HCT116 (cell line): ENCODE measurements around the gene TRAPPC14.

Source experiments
- EZH2 ChIP-seq: fragments of 200-600 bp; sonication (generic); IDR thresholded peaks from 2 replicates; pipeline ENCODE4 v1.6.1; 2017; ENCODE audit warnings: antibody characterized with exemption, mixed run types
- RAD21 ChIP-seq: IDR thresholded peaks from 2 replicates; pipeline ENCODE4 v1.6.1; 2012; ENCODE audit warnings: low read depth, mild to moderate bottlenecking
- TCF7L2 ChIP-seq: IDR thresholded peaks from 2 replicates; pipeline ENCODE4 v1.7.0; 2011; ENCODE audit warnings: borderline replicate concordance, inconsistent platforms; ENCODE audit not compliant: insufficient read depth, insufficient read length; ENCODE audit errors: extremely low read depth
- TF ChIP-seq, protein P1 (sequence below): IDR thresholded peaks from 2 replicates; pipeline ENCODE4 v1.6.1; 2012; ENCODE audit warnings: low read depth
- TF ChIP-seq, protein P2 (sequence below): IDR thresholded peaks from 2 replicates; pipeline ENCODE4 v1.6.1; 2012
- TF ChIP-seq, protein P3 (sequence below), 3 experiments: fragments of 200-600 bp in 1 of 3; sonication (generic) in 1 of 3; IDR thresholded peaks in 2 of 3; conservative IDR thresholded peaks in 1 of 3; 2 replicates each; pipeline ENCODE4 v1.5.1; 2012 to 2017; ENCODE audit warnings: low read depth in 2 of 3, low read length in 2 of 3, antibody characterized with exemption in 1 of 3, borderline replicate concordance in 1 of 3, control low read depth in 1 of 3, mild to moderate bottlenecking in 1 of 3, mixed read lengths in 1 of 3, mixed run types in 1 of 3, moderate library complexity in 1 of 3; ENCODE audit not compliant: insufficient read depth in 1 of 3

DNA sequence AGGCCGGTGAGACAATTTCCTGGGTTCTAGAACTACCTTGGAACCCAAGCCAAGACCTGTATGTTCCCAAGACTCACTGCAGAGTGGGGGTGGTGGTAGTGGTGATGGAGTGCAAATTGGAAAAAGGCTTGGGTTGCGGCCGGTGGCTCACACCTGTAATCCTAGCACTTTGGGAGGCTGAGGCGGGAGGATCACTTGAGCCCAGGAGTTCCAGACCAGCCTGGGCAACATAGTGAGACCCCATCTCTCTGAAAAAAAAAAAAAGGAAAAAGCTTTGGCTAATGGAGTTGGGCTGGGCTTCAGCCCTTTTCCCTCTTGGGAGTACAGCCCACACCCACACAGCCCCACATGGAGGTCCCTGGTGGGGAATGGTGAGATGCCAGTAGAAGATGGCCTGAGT lies 53.0 kb downstream of the TRAPPC14 start:
- no peak for TF ChIP-seq RAD21
- TF ChIP-seq, protein P1, sequence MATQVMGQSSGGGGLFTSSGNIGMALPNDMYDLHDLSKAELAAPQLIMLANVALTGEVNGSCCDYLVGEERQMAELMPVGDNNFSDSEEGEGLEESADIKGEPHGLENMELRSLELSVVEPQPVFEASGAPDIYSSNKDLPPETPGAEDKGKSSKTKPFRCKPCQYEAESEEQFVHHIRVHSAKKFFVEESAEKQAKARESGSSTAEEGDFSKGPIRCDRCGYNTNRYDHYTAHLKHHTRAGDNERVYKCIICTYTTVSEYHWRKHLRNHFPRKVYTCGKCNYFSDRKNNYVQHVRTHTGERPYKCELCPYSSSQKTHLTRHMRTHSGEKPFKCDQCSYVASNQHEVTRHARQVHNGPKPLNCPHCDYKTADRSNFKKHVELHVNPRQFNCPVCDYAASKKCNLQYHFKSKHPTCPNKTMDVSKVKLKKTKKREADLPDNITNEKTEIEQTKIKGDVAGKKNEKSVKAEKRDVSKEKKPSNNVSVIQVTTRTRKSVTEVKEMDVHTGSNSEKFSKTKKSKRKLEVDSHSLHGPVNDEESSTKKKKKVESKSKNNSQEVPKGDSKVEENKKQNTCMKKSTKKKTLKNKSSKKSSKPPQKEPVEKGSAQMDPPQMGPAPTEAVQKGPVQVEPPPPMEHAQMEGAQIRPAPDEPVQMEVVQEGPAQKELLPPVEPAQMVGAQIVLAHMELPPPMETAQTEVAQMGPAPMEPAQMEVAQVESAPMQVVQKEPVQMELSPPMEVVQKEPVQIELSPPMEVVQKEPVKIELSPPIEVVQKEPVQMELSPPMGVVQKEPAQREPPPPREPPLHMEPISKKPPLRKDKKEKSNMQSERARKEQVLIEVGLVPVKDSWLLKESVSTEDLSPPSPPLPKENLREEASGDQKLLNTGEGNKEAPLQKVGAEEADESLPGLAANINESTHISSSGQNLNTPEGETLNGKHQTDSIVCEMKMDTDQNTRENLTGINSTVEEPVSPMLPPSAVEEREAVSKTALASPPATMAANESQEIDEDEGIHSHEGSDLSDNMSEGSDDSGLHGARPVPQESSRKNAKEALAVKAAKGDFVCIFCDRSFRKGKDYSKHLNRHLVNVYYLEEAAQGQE = no peak
- TF ChIP-seq EZH2 = no peak
- TF ChIP-seq, protein P2, sequence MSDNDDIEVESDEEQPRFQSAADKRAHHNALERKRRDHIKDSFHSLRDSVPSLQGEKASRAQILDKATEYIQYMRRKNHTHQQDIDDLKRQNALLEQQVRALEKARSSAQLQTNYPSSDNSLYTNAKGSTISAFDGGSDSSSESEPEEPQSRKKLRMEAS = no peak
- TF ChIP-seq, protein P3, sequence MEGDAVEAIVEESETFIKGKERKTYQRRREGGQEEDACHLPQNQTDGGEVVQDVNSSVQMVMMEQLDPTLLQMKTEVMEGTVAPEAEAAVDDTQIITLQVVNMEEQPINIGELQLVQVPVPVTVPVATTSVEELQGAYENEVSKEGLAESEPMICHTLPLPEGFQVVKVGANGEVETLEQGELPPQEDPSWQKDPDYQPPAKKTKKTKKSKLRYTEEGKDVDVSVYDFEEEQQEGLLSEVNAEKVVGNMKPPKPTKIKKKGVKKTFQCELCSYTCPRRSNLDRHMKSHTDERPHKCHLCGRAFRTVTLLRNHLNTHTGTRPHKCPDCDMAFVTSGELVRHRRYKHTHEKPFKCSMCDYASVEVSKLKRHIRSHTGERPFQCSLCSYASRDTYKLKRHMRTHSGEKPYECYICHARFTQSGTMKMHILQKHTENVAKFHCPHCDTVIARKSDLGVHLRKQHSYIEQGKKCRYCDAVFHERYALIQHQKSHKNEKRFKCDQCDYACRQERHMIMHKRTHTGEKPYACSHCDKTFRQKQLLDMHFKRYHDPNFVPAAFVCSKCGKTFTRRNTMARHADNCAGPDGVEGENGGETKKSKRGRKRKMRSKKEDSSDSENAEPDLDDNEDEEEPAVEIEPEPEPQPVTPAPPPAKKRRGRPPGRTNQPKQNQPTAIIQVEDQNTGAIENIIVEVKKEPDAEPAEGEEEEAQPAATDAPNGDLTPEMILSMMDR (IDR thresholded peaks at IDR 0.05 in 2 of 3, conservative IDR thresholded peaks at IDR 0.05 in 1 of 3; ENCODE audit: borderline replicate concordance in 1 of 3, insufficient read depth in 1 of 3, low read depth in 2 of 3, low read length in 2 of 3) = no peak
- no peak for TF ChIP-seq TCF7L2
